Left lung (tissue), 10 donors: Measurements from ENCODE around the gene SERPINC1. TPM values are rescaled to one million over a fixed set of nuclear protein-coding genes. Genes with fewer than 3 reads are reported as not detected.
"Not testable (repeated sequence)": the region's sequence is repeated elsewhere in the genome, so short reads cannot be mapped to it uniquely, and the experiment has no call there.

Source experiments
- ATAC-seq: fragments of 200-7000 bp; cut with Tn5 transposase; one replicate; pipeline ENCODE4 v1.9.1; 2020; ENCODE audit warnings: moderate library complexity
- DNase-seq, 4 donors: peaks; one replicate each; pipeline ENCODE4 v3.0.0-alpha.2; 2013 to 2020
- H3K27ac ChIP-seq, 2 donors: fragments of 200-600 bp; sonication (generic) in 1 of 2; one replicate each; pipeline versions ENCODE4 v1.5.0 to v1.8.0; 2020 to 2021
- H3K27me3 ChIP-seq, 2 donors: fragments of 200-600 bp; sonication (generic) in 1 of 2; one replicate each; pipeline versions ENCODE4 v1.5.0 to v1.8.0; 2020 to 2021
- H3K36me3 ChIP-seq, 2 donors: fragments of 200-600 bp; sonication (generic) in 1 of 2; one replicate each; pipeline versions ENCODE4 v1.5.0 to v1.8.0; 2020 to 2021
- H3K4me1 ChIP-seq, 2 donors: fragments of 200-600 bp; one replicate each; pipeline ENCODE4 v1.8.0; 2021
- H3K4me3 ChIP-seq, 2 donors: fragments of 200-600 bp; sonication (generic) in 1 of 2; one replicate each; pipeline versions ENCODE4 v1.5.0 to v1.8.0; 2020 to 2021; ENCODE audit warnings: mild to moderate bottlenecking in 1 of 2
- H3K9me3 ChIP-seq, 2 donors: fragments of 200-600 bp; sonication (generic) in 1 of 2; one replicate each; pipeline versions ENCODE4 v1.5.0 to v1.8.0; 2020 to 2021
- CTCF ChIP-seq, 2 donors: fragments of 200-600 bp; sonication (generic) in 1 of 2; IDR thresholded peaks; one replicate each; pipeline versions ENCODE4 v1.5.0 to v1.8.0; 2021; ENCODE audit warnings: antibody characterized with exemption in 2 of 2
- intact Hi-C, 2 donors: fragments of 100-400 bp; cut with DNase I; formaldehyde crosslinking; loops; one replicate each; pipeline versions ENCODE4 v1.11.2 to v1.14.2; 2022
- polyA plus RNA-seq, 6 donors: library from polyadenylated mRNA; unstranded; fragments of 120-200 nt; gene quantifications; one replicate each; pipeline ENCODE4 v1.2.1, GENCODE V29; 2013; ENCODE audit not compliant: insufficient read length in 6 of 6
- total RNA-seq, 2 donors: library from RNA; stranded (reverse); fragmentation: NEBNext Ultra II Directional; extraction: Animal tissue kit (Norgen Biotek cat#: 25700); gene quantifications; one replicate each; pipeline ENCODE4 v1.2.1, GENCODE V29; 2021
- donor health status: DM: no; HTN: yes; CAD: no.
- donor health status: DM: no; HTN: no; CAD: no.

The SERPINC1 gene
- total and polyA plus RNA-seq, 8 donors, result 0.13 to 0.54 (median 0.43) TPM; not detected in 1

- intact Hi-C loops, result no loop called here
- H3K9me3 ChIP-seq, result no peaks in the 10 kb centered on the region
- H3K4me3 ChIP-seq, result no peak overlapping the region
- H3K27me3 ChIP-seq, result no peaks in the 10 kb centered on the region
- no peak for DNase-seq
- TF ChIP-seq CTCF (IDR thresholded peaks at IDR 0.05), result no peak
- H3K27ac ChIP-seq, result no peak overlapping the region
- no peak for ATAC-seq
- no peaks in the 10 kb centered on the region for H3K4me1 ChIP-seq
- peaks cover 4 to 100% of the 10 kb centered on the region in 2 donors for H3K36me3 ChIP-seq
Observed at GRCh38 chr1:173946380-173946921, 29.3 kb upstream of the SERPINC1 start.

GRCh38 chr1:173937062-173937461 is 19.9 kb upstream of the SERPINC1 start:
- DNase-seq, result no peak
- Histone ChIP-seq H3K27ac (no peak overlapping the region), H3K27me3 (no peaks in the 10 kb centered on the region), H3K9me3 (no peaks in the 10 kb centered on the region), H3K36me3 (peaks cover 0 to 84% of the 10 kb centered on the region in 2 donors), H3K4me3 (no peak overlapping the region), H3K4me1 (no peaks in the 10 kb centered on the region)
- no peak for TF ChIP-seq CTCF (IDR thresholded peaks at IDR 0.05)
- intact Hi-C loops, result no loop called here
- no peak for ATAC-seq

- ATAC-seq (no peak), DNase-seq (no peak)
- no peak for TF ChIP-seq CTCF (IDR thresholded peaks at IDR 0.05)
- Histone ChIP-seq H3K9me3 (no peaks in the 10 kb centered on the region), H3K4me3 (no peak overlapping the region), H3K27ac (no peak overlapping the region), H3K4me1 (no peaks in the 10 kb centered on the region), H3K27me3 (no peaks in the 10 kb centered on the region), H3K36me3 (peaks cover 0 to 72% of the 10 kb centered on the region in 2 donors)
- intact Hi-C loops, result no loop called here
Observed at GRCh38 chr1:173934440-173934839, 17.3 kb upstream of the SERPINC1 start.

- H3K4me1 ChIP-seq, H3K9me3 ChIP-seq, DNase-seq, H3K27me3 ChIP-seq, intact Hi-C loops, ATAC-seq, H3K4me3 ChIP-seq, H3K27ac ChIP-seq: not testable (repeated sequence)
- H3K36me3 ChIP-seq, result peaks cover 0 to 33% of the 10 kb centered on the region in 2 donors
Observed at GRCh38 chr1:173930541-173930940, 13.4 kb upstream of the SERPINC1 start.

- intact Hi-C loops, result no loop called here
- Histone ChIP-seq H3K9me3 (no peaks in the 10 kb centered on the region), H3K27ac (no peak overlapping the region), H3K36me3 (peaks cover 0 to 3% of the 10 kb centered on the region in 2 donors), H3K4me1 (no peaks in the 10 kb centered on the region), H3K27me3 (no peaks in the 10 kb centered on the region), H3K4me3 (no peak overlapping the region)
- TF ChIP-seq CTCF (IDR thresholded peaks at IDR 0.05), result no peak
- peak in 1 of 4 donors; percentile 63 for DNase-seq
- no peak for ATAC-seq
Observed at GRCh38 chr1:173925306-173926242, 8.4 kb upstream of the SERPINC1 start.
